Activated CD8-positive, alpha-beta memory T cell treated with anti-CD3 and anti-CD28 coated beads, Interleukin-2, amount 50 U/mL, for 24 hours (primary cell): ENCODE measurements around the gene SLC2A4RG.
"Not testable (repeated sequence)": the region's sequence is repeated elsewhere in the genome, so short reads cannot be mapped to it uniquely, and the experiment has no call there.

ENCODE experiments used
- DNase-seq: peaks from one replicate; pipeline ENCODE4 v3.0.0-alpha.2; 2020; ENCODE audit errors: extremely low read depth

The SLC2A4RG gene

DNA sequence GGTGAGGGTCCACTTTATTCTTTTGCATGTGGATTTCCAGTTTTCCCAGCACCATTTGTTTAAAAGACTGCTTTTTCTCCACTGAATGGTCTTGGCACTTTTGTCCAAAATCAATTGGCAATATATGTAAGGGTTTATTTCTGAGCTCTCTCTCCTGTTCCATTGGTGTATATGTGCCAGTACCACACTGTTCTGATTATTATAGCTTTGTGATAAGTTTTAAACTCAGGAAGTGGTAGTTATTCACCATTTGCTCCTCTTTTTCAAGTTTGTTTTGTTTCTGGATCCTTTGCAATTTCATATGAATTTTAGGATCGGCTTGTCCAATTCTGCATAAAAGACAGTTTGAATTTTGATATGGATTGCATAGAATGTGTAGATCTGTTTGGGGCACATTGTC is 27.4 kb upstream of the SLC2A4RG start:
- DNase-seq: no peak

DNA sequence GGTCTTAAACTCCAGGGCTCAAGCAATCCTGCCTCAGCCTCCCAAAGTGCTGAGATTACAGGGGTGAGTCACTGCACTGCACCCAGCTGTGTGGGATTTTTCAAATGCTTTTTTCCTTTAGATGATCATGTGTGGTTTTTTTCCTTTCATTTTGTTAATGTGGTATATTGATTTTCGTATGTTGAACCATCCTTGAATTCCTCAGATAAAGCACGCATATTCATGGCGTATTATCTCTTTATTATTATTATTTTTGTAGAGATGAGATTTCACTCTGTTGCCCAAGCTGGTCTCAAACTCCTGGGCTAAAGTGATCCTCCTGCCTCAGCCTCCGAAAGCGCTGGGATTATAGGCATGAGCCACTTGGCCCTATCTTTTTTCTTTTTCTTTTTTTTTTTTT is 24.7 kb upstream of the SLC2A4RG start:
- DNase-seq: no peak

DNA sequence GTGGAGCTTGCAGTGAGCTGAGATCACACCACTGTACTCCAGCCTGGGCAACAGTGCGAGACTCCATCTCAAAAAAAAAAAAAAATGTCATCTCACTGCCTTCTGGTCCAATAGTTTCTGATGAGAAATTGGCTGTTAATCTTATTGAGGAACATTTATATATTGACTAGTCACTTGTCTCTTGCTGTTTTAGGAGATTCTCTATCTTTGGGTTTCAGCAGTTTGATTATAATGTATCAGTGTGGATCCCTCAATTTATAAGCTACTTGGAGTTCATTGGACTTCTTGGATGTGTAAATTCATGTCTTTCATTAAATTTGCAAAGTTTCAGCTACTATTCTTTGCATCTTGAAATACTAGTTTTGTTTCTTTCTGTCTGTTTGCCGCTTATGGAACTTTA is 20.6 kb upstream of the SLC2A4RG start:
- no peak for DNase-seq

DNA sequence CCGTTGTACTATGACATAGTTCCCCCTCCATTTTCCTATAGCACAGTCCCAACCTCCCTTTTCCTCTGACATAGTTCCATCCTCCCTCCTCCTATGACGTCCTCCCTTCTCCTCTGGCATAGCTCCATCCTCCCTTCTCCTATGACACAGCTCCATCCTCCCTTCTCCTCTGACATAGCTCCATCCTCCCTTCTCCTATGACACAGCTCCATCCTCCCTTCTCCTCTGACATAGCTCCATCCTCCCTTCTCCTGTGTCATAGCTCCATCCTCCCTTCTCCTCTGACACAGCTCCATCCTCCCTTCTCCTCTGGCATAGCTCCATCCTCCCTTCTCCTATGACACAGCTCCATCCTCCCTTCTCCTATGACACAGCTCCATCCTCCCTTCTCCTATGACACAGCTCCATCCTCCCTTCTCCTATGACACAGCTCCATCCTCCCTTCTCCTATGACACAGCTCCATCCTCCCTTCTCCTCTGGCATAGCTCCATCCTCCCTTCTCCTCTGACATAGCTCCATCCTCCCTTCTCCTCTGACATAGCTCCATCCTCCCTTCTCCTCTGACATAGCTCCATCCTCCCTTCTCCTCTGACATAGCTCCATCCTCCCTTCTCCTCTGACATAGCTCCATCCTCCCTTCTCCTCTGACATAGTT is 16.5 kb upstream of the SLC2A4RG start:
- DNase-seq: not testable (repeated sequence)

DNA sequence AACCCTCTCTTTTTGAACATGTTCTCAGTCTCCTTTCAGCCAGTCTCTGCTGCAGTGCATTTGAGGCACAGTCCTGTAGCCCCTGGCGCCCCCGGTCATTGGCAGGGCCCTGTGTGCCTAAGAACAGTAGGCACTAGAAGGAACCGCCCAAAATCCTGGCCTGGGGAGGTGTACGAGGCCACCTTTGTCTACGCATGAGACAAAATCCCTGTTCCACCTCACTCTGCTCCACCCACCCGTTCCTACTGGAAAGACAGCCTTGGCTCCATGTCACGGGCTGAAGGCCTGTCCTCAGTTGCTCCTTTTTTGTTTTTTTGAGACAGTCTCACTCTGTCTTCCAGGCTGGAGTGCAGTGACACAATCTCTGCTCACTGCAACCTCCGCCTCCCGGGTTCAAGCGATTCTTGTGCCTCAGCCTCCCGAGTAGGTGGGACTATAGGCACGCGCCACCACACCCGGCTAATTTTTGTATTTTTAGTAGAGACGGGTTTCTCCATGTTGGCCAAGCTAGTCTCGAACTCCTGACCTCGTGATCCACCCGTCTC is 9.3 kb upstream of the SLC2A4RG start:
- not testable (repeated sequence) for DNase-seq

DNA sequence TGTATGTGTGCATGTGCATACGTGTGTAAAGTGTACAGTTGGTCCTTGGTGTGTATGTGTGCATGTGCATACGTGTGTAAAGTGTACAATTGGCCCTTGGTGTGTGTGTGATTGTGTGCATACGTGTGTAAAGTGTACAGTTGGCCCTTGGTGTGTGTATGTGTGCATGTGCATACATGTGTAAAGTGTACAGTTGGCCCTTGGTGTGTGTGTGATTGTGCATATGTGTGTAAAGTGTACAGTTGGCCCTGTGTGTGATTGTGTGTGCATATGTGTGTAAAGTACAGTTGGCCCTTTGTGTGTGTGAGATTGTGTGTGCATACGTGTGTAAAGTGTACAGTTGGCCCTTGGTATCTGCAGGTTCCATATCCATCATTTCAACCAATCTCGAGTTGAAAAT is 8.2 kb upstream of the SLC2A4RG start:
- DNase-seq: no peak

DNA sequence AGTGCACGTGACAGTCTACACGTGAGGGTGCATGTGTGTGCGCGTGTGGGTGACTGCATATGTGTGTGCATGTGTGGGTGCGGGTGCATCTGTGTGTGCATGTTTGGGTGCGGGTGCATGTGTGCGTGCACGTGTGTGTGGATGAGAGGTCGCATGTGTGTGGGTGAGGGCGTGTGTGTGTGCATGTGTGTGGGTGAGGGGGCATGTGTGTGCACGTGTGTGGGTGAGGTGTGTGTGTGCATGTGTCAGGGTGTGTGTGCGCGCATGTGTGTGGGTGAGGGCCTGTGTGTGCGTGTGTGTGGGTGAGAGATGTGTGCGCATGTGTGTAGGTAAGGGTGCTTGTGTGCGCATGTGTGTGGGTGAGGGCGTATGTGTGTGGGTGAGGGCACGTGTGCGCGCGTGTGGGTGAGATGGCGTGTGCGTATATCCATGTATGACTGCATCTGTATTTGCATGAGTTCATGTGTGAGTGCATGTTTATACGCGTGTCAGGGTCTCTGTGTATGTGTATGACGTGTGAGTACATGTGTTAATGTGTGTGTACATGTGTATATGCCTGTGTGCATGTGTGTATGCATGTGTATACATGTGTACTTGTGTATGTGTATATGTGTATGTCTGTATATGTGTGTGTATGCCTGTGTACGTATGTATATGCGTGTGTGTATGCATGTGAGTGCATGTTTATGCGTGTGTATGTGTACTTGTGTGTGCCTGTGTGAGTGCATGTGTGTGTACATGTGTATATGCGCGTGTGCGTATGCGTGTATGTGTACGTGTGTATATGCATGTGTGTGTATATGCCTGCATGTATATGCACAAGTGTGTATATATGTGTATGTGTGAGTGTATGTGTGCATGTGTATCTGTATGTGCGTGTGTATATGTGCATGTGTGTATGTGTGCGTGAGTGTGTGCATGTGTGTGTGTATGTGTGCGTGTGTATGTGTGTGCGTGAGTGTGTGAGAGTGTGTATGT is 7.2 kb upstream of the SLC2A4RG start:
- DNase-seq: no peak

DNA sequence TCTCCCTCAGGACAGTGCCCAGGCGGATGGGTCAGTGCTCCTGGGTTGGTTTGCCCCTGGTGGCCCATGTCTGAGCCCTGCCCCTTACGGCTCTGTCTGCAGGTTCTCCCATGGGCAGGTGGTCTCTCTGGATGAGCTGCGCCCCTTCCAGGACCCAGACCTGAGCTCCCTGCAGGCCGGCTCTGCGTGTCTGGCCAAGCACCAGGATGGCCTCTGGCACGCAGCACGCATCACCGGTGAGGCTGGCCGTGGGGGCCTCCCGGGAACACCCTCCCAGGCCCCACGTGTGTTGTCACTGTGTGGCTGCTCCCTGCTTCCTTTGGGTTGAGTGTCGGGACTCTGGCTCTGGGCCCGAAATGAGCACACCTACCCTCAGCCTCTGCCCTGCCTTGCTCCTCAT is 6.5 kb upstream of the SLC2A4RG start:
- no peak for DNase-seq

DNA sequence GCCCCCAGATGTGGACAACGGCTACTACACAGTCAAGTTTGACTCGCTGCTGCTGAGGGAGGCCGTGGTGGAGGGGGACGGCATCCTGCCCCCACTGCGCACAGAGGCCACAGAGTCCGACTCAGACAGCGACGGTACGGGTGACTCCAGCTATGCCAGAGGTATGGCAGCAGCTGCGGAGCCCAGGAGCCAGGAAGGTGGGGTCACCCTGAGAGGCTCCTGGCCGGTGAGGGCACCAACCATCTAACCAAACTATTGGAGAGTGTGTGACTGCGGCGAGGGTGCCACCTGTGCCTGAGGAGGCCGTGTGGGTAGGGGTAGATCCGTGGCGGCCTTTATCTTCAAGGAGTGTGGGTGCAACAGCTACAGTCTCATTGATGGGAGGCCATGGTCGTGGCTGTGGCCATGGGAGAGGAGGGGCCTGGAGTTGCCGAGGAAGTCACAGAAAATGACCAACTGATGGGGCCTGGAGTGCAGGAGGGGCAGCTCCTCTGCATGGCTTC is 5.9 kb upstream of the SLC2A4RG start:
- no peak for DNase-seq

DNA sequence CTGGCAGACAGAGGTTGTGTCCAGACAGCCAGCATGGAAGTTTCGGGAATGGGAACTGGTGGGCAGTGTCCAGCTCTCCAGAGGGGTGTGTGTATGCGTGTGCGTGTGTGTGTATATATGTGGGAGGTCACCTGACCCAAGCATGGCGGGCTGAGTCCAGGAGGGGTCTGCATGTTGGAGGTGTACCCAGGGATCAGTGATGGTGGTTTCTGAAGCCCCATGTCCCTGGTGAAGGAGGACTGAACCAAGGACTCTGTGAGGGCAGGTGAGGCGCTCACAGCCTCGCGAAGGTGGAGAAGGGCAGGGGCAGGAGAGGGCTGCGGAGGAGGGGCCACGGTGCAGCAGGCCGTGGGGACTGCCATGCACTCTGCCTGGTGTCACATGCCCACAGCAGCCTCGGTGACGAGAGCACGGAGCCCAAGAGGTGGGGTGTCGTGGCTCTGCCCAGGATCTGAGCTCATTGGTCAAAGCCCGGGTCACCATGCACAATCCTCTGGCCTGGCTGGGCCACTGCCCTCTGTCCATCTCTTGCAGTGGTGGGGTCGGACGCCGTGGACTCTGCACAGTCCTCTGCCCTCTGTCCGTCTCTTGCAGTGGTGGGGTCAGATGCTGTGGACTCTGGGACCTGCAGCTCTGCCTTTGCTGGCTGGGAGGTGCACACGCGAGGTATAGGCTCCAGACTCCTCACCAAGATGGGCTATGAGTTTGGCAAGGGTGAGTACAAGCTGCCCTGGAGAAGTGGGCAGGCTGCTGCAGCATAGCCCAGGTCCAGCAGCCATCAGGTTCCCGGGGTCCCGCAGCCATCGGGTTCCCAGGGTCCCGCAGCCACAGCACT is 5.2 kb upstream of the SLC2A4RG start:
- no peak for DNase-seq

DNA sequence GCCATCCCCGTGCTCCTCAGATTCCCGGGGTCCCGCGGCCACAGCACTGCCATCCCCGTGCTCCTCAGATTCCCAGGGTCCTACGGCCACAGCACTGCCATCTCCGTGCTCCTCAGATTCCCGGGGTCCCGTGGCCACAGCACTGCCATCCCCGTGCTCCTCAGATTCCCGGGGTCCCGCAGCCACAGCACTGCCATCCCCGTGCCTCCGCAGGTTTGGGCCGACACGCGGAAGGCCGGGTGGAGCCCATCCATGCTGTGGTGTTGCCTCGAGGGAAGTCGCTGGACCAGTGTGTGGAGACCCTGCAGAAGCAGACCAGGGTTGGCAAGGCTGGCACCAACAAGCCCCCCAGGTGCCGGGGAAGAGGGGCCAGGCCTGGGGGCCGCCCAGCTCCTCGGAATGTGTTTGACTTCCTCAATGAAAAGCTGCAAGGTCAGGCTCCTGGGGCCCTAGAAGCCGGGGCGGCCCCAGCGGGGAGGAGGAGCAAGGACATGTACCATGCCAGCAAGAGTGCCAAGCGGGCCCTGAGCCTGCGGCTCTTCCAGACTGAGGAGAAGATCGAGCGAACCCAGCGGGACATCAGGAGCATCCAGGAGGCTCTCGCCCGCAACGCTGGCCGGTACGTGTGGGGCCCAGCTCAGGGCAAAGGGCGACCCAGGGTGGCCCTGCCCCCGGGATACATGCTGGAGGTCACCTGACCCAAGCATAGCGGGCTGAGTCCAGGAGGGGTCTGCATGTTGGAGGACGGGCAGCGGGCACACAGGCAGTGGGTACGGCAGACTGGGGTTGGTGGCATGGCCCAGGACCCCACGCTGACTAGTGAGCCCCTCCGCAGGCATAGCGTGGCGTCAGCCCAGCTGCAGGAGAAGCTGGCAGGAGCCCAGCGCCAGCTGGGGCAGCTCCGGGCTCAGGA is 4.4 kb upstream of the SLC2A4RG start:
- no peak for DNase-seq

DNA sequence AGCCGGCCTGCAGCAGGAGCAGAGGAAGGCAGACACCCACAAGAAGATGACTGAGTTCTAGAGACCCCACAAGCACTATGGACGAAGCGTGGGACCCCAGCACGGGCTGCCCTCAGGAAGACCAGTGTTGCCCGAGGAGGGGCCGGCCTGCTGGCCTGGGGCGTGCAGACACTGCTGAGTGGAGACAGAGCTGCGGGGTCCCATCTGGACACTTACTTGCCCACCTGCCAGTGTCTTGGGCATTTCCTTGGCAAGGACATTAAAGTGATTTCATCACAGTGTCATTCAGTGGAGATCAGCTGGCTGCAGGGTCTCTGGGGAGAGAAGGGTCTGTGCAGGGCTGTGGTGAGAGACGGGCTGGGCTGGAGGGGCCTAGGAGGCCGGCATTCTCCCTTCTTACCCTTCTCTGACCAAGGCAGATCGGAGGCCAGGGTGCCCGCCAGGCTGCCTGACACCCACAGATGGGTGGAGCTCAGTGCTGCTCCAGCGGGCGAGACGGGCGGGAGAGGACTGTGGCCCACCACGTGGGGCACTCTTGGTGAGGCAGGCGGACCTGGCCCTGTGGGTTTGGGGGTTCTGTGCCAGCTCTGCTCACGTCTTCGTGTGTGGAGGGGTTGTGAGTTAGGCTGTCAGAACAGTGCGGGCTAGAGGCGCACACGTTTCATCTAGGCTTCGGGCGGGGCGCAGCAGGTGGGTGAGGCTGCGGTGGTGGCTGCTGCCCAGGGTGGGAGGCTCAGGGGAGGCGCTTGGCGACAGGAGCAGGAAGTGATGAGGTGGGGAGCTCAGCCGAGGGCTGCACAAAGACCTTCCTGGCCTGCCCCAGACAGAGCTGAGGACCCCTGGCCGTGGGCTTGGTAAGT is 3.5 kb upstream of the SLC2A4RG start, which contains the start of gene LIME1:
LIME1 (plus strand) TSS at position 806 of the 860 bp plus-strand sequence. CDS start 886 bp downstream, outside the sequence.
- DNase-seq: no peak

DNA sequence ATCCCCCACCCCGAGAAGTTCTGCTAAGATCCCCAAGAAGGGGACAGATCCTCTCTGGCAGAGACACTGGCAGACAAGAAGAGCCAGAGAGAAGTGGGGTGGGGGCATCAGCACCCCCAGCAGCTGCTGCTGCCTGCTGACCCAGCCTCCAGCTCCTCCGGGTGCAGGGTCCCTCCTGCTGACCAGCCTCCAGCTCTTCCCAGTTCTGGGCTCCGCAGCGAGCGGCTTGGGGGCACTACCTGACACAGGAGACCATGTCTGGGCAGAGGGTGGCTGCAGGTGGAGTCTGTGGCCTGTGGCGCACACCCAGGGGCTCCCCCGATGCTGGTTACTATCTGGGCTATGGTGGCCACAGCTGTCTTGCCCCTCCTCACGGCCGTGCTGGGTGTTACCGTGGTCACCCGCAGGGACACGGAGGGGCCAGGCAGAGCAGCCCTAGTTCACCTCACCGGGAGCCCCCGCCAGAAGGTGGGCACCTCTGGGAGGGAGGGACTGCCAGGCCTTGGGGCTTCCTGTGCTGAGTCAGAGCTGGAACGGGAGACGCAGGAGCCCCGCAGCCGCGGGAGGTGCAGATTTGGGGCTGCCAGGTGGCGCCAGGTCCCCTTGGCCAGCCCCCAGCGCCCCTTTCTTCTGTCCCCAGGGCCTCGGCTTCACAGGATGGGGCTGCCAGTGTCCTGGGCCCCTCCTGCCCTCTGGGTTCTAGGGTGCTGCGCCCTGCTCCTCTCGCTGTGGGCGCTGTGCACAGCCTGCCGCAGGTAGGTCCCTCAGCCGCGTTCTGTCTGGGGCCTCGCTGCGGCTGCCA is 2.5 kb upstream of the SLC2A4RG start:
- no peak for DNase-seq

DNA sequence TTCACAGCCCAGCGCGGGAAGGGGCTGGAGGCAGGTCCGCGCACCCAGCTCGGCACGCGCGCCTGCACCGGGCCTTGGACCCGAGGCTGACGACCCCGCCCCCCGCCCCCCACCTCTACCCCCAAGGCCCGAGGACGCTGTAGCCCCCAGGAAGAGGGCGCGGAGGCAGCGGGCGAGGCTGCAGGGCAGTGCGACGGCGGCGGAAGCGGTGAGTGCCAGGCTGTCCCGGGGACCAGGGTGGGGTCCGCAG is 2.0 kb upstream of the SLC2A4RG start:
- no peak for DNase-seq

DNA sequence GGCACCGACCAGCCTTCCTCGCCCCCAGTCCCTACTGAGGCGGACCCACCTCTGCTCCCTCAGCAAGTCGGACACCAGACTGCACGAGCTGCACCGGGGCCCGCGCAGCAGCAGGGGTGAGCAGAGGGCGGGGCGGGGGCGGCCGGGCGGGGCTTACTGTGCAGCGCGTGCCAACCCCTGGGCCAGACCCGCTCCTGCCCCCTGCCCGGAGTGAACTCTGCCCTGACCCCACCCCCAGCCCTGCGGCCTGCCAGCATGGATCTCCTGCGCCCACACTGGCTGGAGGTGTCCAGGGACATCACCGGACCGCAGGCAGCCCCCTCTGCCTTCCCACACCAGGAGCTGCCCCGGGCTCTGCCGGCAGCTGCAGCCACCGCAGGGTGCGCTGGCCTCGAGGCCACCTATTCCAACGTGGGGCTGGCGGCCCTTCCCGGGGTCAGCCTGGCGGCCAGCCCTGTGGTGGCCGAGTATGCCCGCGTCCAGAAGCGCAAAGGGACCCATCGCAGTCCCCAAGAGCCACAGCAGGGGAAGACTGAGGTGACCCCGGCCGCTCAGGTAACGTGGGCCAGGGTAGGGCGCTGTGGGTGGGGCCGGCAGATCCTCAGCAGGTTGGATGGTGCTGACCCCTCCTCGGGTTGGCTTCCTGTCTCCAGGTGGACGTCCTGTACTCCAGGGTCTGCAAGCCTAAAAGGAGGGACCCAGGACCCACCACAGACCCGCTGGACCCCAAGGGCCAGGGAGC is 1.5 kb upstream of the SLC2A4RG start:
- DNase-seq: no peak

DNA sequence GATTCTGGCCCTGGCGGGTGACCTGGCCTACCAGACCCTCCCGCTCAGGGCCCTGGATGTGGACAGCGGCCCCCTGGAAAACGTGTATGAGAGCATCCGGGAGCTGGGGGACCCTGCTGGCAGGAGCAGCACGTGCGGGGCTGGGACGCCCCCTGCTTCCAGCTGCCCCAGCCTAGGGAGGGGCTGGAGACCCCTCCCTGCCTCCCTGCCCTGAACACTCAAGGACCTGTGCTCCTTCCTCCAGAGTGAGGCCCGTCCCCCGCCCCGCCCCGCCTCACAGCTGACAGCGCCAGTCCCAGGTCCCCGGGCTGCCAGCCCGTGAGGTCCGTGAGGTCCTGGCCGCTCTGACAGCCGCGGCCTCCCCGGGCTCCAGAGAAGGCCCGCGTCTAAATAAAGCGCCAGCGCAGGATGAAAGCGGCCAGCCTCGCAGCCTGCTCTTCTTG is 868 bp upstream of the SLC2A4RG start:
- DNase-seq: no peak

DNA sequence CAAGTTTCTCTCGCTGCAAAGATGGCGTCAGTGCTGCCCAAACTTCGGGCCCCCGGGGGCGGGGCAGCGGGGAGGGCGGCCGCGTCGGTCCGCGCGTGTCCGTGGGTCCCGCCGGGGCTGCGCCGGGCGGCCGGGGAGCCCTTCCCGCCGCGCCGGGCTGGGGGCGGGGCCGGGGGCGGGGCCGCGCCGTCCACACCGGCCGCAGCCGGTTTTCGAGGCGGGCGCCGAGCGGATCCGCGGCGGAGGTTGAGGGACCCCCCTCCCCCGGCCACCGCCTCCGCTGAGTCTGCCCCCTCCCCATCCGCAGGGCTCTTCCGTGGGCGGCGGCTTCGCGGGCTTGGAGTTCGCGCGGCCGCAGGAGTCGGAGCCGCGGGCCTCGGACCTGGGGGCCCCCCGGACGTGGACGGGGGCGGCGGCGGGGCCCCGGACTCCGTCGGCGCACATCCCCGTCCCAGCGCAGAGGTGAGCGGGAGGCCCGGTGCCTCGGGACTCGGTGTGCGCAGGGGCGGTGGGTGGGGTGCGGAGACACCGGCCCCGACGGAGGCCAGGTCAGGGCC is 572 bp downstream of the SLC2A4RG start:
- no peak for DNase-seq
